A549 (cell line): ENCODE measurements around the gene BMS1. TPM values are rescaled to one million over a fixed set of nuclear protein-coding genes. Genes with fewer than 3 reads are reported as not detected.

Source experiments
- ATAC-seq, 2 experiments: fragments of 200-7000 bp in 1 of 2; fragments of >200 bp in 1 of 2; cut with Nextera tagmentation in 1 of 2; cut with Tn5 transposase in 1 of 2; 3 replicates each; pipeline versions ENCODE4 v1.8.0 to v1.9.1; 2018 to 2020; ENCODE audit warnings: mild to moderate bottlenecking in 1 of 2, moderate library complexity in 1 of 2
- CTCF ChIA-PET: fragments of 300-600 bp; sonication (Branson Sonifier 250); formaldehyde crosslinking; extraction: SDS; loops from one replicate; lab custom pipeline; 2021; ENCODE audit warnings: antibody characterized with exemption, inconsistent platforms; lab: Yijun Ruan, JAX
- POLR2A ChIA-PET: fragments of 350-600 bp; formaldehyde crosslinking; extraction: SDS; loops from one replicate; lab custom pipeline; 2021; ENCODE audit warnings: antibody characterized with exemption, inconsistent platforms; lab: Yijun Ruan, JAX
- DNase-seq, 2 experiments: peaks; one replicate each; pipeline versions ENCODE4 v3.0.0 to v3.0.0-alpha.2; 2011 to 2016; ENCODE audit warnings: low read depth in 1 of 2, low spot score in 1 of 2
- FAIRE-seq: peaks from 2 replicates; lab custom pipeline; 2011; peaks lifted over from hg19 to GRCh38; lab: Jason Lieb, UNC
- H3K27ac ChIP-seq, 2 experiments: fragments of >200 bp; sonication (Bioruptor Twin); formaldehyde crosslinking; 3 replicates each; pipeline ENCODE4 v1.5.1; 2016 to 2017
- H3K4me1 ChIP-seq: fragments of >200 bp; sonication (Bioruptor Twin); formaldehyde crosslinking; 3 replicates; pipeline ENCODE4 v1.6.1; 2016
- H3K4me2 ChIP-seq: fragments of >200 bp; sonication (Bioruptor Twin); formaldehyde crosslinking; 3 replicates; pipeline ENCODE4 v1.6.1; 2016
- H3K4me3 ChIP-seq: fragments of >200 bp; sonication (Bioruptor Twin); formaldehyde crosslinking; 3 replicates; pipeline ENCODE4 v1.5.1; 2016
- H3K9me3 ChIP-seq: fragments of >200 bp; sonication (Bioruptor Twin); formaldehyde crosslinking; 3 replicates; pipeline ENCODE4 v1.6.1; 2016
- BHLHE40 ChIP-seq: IDR thresholded peaks from 2 replicates; pipeline ENCODE4 v1.6.1; 2012; ENCODE audit warnings: low read depth, low read length, inconsistent platforms
- CHD4 ChIP-seq: fragments of 200-600 bp; sonication (generic); IDR thresholded peaks from 2 replicates; pipeline ENCODE4 v1.6.1; 2016; ENCODE audit warnings: antibody characterized with exemption, mild to moderate bottlenecking, borderline replicate concordance
- EHMT2 ChIP-seq: fragments of 200-600 bp; sonication (generic); IDR thresholded peaks from 2 replicates; pipeline ENCODE4 v1.6.1; 2016; ENCODE audit warnings: antibody characterized with exemption, low read depth, mild to moderate bottlenecking, moderate library complexity
- ELK1 ChIP-seq: fragments of 150-350 bp; IDR thresholded peaks from 2 replicates; pipeline ENCODE4 v1.6.1; 2014; ENCODE audit warnings: low read depth, mild to moderate bottlenecking, low read length
- EP300 ChIP-seq, 2 experiments: fragments of >200 bp; sonication (Bioruptor Twin); formaldehyde crosslinking; IDR thresholded peaks; 2 replicates in 1 of 2; 3 replicates in 1 of 2; pipeline ENCODE4 v1.6.1; 2016 to 2017
- HDAC2 ChIP-seq: fragments of 200-600 bp; sonication (generic); IDR thresholded peaks from 2 replicates; pipeline ENCODE4 v1.6.1; 2016
- HMGXB4 ChIP-seq: fragments of 250-450 bp; sonication (Bioruptor Pico); IDR thresholded peaks from 2 replicates; pipeline ENCODE4 v1.5.0; 2021; ENCODE audit warnings: mild to moderate bottlenecking, moderate library complexity, borderline replicate concordance
- HOXA7 ChIP-seq: fragments of 250-450 bp; sonication (Bioruptor Pico); IDR thresholded peaks from 2 replicates; pipeline ENCODE4 v1.5.0; 2020; ENCODE audit warnings: mild to moderate bottlenecking, moderate library complexity
- JUN ChIP-seq, 2 experiments: fragments of >200 bp; sonication (Bioruptor Twin); formaldehyde crosslinking; IDR thresholded peaks; 2 replicates in 1 of 2; 3 replicates in 1 of 2; pipeline ENCODE4 v1.6.1; 2016 to 2017
- MAFK ChIP-seq: fragments of 450-650 bp; IDR thresholded peaks from 2 replicates; pipeline ENCODE4 v1.6.1; 2014; ENCODE audit not compliant: partially characterized antibody
- PBX3 ChIP-seq: IDR thresholded peaks from 2 replicates; pipeline ENCODE4 v1.6.1; 2012
- POLR2AphosphoS2 ChIP-seq: conservative IDR thresholded peaks from 2 replicates; pipeline ENCODE4 v1.6.1; 2012; ENCODE audit warnings: low read length, improper control_type of control experiment, inconsistent platforms
- RAD21 ChIP-seq, 2 experiments: fragments of >200 bp in 1 of 2; sonication (Bioruptor Twin) in 1 of 2; formaldehyde crosslinking in 1 of 2; IDR thresholded peaks in 1 of 2; conservative IDR thresholded peaks in 1 of 2; 2 replicates in 1 of 2; 3 replicates in 1 of 2; pipeline ENCODE4 v1.6.1; 2012 to 2018; ENCODE audit warnings: inconsistent platforms in 1 of 2
- RCOR1 ChIP-seq: fragments of 150-350 bp; IDR thresholded peaks from 2 replicates; pipeline ENCODE4 v1.6.1; 2014; ENCODE audit warnings: antibody characterized with exemption, low read length, low read depth
- RFX5 ChIP-seq: fragments of 450-650 bp; IDR thresholded peaks from 2 replicates; pipeline ENCODE4 v1.7.1; 2014; ENCODE audit warnings: antibody characterized with exemption, mild to moderate bottlenecking, moderate library complexity
- SMC3 ChIP-seq: fragments of >200 bp; sonication (Bioruptor Twin); formaldehyde crosslinking; IDR thresholded peaks from 3 replicates; pipeline ENCODE4 v1.6.1; 2018; ENCODE audit warnings: inconsistent platforms
- TP53 ChIP-seq: fragments of 250-450 bp; sonication (Bioruptor Pico); IDR thresholded peaks from 2 replicates; pipeline ENCODE4 v1.5.0; 2021; ENCODE audit warnings: mild to moderate bottlenecking, moderate library complexity
- ZSCAN20 ChIP-seq: fragments of 250-450 bp; sonication (Bioruptor Pico); IDR thresholded peaks from 2 replicates; pipeline ENCODE4 v1.8.0; 2022; ENCODE audit warnings: mild to moderate bottlenecking, moderate library complexity
- WGBS: methylation state at CpG from one replicate; pipeline ENCODE4 v1.1.6; 2017; ENCODE audit errors: missing lambda C conversion rate; 5-methylcytosine and 5-hydroxymethylcytosine counted together
- polyA plus RNA-seq, 4 experiments: library from polyadenylated mRNA; depleted of rRNA in 3 of 4; stranded (reverse); fragments of >200 nt; fragmentation: RNase III in 1 of 4; extraction: RNeasy Plus Mini Kit Qiagen cat#74134 plus additional on column Dnase treatment in 1 of 4; gene quantifications; 2 replicates in 3 of 4; 3 replicates in 1 of 4; pipeline ENCODE4 v1.2.3, GENCODE V29; 2011 to 2017
- TF ChIP-seq, protein P1 (sequence below): fragments of >200 bp; sonication (Bioruptor Twin); formaldehyde crosslinking; IDR thresholded peaks from 2 replicates; pipeline ENCODE4 v1.6.1; 2016
- TF ChIP-seq, protein P2 (sequence below): IDR thresholded peaks from 2 replicates; pipeline ENCODE4 v1.6.1; 2012
- TF ChIP-seq, protein P3 (sequence below): fragments of >200 bp; sonication (Bioruptor Twin); formaldehyde crosslinking; IDR thresholded peaks from 3 replicates; pipeline ENCODE4 v1.5.1; 2016

The BMS1 gene
- polyA plus RNA-seq, 2 of the 4 experiments (the other 2 are of a cell fraction): 14.4 to 21.2 TPM

DNA sequence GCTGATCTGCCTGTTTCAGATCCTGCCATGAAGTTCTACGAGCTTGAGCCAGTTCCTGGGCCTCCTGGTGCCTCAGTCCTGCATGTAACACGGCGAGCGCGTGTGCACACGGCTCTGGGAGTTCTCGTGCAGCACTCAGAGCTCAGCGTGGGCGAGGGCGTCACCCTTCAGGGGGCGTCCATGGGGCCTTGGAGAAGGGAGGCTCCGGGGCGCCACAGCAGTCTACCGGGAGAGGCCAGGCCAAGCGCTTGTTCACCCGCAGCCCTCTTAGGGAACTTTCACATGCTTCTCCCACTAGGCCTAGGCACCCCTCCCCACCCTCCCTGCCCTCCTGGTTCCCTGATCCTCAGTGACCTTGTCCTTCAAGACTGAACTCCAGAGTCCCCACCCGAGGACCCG is 83.1 kb downstream of the BMS1 start:
- WGBS: 73% methylated on average over 10 of the region's 18 CpGs
- no peak for ATAC-seq
- ChIA-PET POLR2A (no interaction called here), CTCF (interaction anchor here (0.9 to 6.1 kb wide), 7 partner anchors 112 to 267 kb away, joined by 3 to 38 read pairs (median 8); no protein-coding TSS in a partner anchor)
- Histone ChIP-seq H3K9me3 (no peaks in the 10 kb centered on the region), H3K27ac (no peak overlapping the region), H3K4me3 (no peak overlapping the region), H3K4me1 (no peaks in the 10 kb centered on the region), H3K4me2 (no peak overlapping the region; the same call in 2 of the 3 replicates)
- DNase-seq: no peak
- FAIRE-seq: no peak
- TF ChIP-seq, protein P1, sequence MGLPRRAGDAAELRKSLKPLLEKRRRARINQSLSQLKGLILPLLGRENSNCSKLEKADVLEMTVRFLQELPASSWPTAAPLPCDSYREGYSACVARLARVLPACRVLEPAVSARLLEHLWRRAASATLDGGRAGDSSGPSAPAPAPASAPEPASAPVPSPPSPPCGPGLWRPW: no peak
- TF ChIP-seq TP53 (no peak), POLR2AphosphoS2 (no peak), MAFK (no peak), HOXA7 (CRISPR knock-in tag) (no peak), HMGXB4 (CRISPR knock-in tag) (no peak), JUN (IDR thresholded peaks at IDR 0.05) (no peak), RFX5 (no peak), EP300 (IDR thresholded peaks at IDR 0.05) (no peak), CHD4 (no peak), EHMT2 (no peak)
- TF ChIP-seq, protein P2, sequence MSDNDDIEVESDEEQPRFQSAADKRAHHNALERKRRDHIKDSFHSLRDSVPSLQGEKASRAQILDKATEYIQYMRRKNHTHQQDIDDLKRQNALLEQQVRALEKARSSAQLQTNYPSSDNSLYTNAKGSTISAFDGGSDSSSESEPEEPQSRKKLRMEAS: no peak

DNA sequence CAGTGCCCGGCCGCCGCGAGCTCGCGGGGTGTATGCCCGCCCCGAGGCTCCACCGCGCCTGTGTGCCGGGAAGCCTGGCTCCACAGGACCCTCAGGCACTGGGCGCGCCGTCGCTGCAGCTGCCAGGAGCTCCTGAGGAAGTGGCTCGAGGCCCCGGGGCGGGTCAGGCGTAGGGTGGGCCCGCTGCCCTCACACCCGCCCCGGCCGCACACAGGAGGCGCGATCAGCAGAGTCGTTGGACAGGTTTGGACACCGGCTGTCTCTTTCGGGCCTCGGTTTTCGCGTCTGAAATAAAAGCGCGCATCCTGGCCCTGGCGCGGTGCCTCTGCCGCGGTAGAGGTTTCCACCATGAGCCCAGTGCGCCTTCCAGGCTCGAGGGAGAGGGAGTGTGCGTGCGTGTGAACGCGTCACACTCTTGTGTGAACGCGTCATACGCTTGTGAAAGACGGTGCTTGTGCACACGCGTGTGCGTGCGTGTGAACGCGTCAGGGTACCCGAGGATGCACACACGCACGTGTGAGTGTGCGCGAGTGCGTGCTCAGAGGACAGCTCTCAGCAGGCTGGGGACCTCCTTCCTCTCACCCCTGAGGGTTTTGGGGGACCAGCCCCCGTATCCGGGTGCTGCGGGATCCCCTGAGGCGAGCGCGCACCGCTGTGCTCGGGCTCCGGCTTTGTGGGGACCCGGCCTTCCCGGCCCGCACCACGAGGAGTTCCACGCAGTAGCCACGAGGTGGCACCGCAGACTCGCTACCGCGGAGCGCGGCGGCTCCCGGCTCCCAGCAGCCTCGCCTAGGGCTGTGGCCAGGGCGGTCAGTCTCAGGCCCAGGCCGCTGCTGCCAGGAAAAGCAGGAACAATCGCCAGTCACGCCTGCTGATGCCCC is 83.8 kb downstream of the BMS1 start:
- ATAC-seq (peak; percentile 99 to 100), FAIRE-seq (no peak)
- POLR2A ChIA-PET: no interaction called here

More for the DNA sequence above, 83.8 kb downstream of the BMS1 start:
- Histone ChIP-seq H3K4me1 (no peaks in the 10 kb centered on the region), H3K4me3 (peak overlapping the region; percentile 36), H3K9me3 (no peaks in the 10 kb centered on the region), H3K4me2 (peak overlapping the region; percentile 83), H3K27ac (no peak overlapping the region)
- DNase-seq: peak; percentile 64 to 67
- TF ChIP-seq SMC3 (peak; percentile 78), RCOR1 (no peak), HDAC2 (0 out of 2 replicates have a peak, but pooled peaks have one; percentile 52), ZSCAN20 (CRISPR knock-in tag) (no peak), ELK1 (no peak), RAD21 (conservative IDR thresholded peaks at IDR 0.05 in 1 of 2, IDR thresholded peaks at IDR 0.05 in 1 of 2) (peak; percentile 69 to 83), BHLHE40 (no peak), PBX3 (no peak)
- TF ChIP-seq, protein P2: peak; percentile 48; the same call in 1 of the 2 replicates
- TF ChIP-seq, protein P3, sequence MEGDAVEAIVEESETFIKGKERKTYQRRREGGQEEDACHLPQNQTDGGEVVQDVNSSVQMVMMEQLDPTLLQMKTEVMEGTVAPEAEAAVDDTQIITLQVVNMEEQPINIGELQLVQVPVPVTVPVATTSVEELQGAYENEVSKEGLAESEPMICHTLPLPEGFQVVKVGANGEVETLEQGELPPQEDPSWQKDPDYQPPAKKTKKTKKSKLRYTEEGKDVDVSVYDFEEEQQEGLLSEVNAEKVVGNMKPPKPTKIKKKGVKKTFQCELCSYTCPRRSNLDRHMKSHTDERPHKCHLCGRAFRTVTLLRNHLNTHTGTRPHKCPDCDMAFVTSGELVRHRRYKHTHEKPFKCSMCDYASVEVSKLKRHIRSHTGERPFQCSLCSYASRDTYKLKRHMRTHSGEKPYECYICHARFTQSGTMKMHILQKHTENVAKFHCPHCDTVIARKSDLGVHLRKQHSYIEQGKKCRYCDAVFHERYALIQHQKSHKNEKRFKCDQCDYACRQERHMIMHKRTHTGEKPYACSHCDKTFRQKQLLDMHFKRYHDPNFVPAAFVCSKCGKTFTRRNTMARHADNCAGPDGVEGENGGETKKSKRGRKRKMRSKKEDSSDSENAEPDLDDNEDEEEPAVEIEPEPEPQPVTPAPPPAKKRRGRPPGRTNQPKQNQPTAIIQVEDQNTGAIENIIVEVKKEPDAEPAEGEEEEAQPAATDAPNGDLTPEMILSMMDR: peak; percentile 61
- CTCF ChIA-PET: interaction anchor here (0.7 to 6.1 kb wide), 10 partner anchors 9 to 348 kb away, joined by 3 to 38 read pairs (median 5); no protein-coding TSS in a partner anchor
- 3% methylated on average over 38 of the region's 87 CpGs for WGBS
